CD4-positive, alpha-beta T cell (primary cell): Measurements from ENCODE around the gene ADK. TPM values are rescaled to one million over a fixed set of nuclear protein-coding genes. Genes with fewer than 3 reads are reported as not detected.

Source experiments
- ATAC-seq: fragments of 200-7000 bp; cut with Tn5 transposase; one replicate; pipeline ENCODE4 v1.10.0; 2022; ENCODE audit warnings: mild to moderate bottlenecking; ENCODE audit not compliant: poor library complexity
- CTCF ChIA-PET: fragments of 350-600 bp; sonication (Branson Sonifier 250); formaldehyde crosslinking; loops from one replicate; lab custom pipeline; 2021; ENCODE audit warnings: antibody characterized with exemption, inconsistent platforms; lab: Charles Lee
- POLR2A ChIA-PET: fragments of 350-600 bp; sonication (Branson Sonifier 250); formaldehyde crosslinking; loops from one replicate; lab custom pipeline; 2021; ENCODE audit warnings: antibody characterized with exemption, inconsistent platforms; lab: Charles Lee
- DNase-seq, 14 experiments: peaks; one replicate each; pipeline ENCODE4 v3.0.0-alpha.2; 2013 to 2020; ENCODE audit warnings: mixed read lengths in 2 of 14
- H3K27ac ChIP-seq, 2 donors: one replicate each; pipeline versions ENCODE4 v1.5.1 to v1.7.0; 2013; ENCODE audit warnings: low read length in 2 of 2, low read depth in 1 of 2, mild to moderate bottlenecking in 1 of 2
- H3K27me3 ChIP-seq, 2 experiments: 1 replicate in 1 of 2; 2 replicates in 1 of 2; pipeline versions ENCODE4 v1.6.1 to v1.7.0; 2013; ENCODE audit warnings: low read length in 2 of 2, control low read depth in 1 of 2, mild to moderate bottlenecking in 1 of 2, moderate library complexity in 1 of 2; ENCODE audit not compliant: insufficient read depth in 2 of 2, control insufficient read depth in 1 of 2
- H3K36me3 ChIP-seq: one replicate; pipeline ENCODE4 v1.6.1; 2013; ENCODE audit warnings: low read length, control low read depth; ENCODE audit not compliant: insufficient read depth
- H3K4me1 ChIP-seq: one replicate; pipeline ENCODE4 v1.6.1; 2013; ENCODE audit warnings: low read length, control low read depth; ENCODE audit not compliant: insufficient read depth
- H3K4me3 ChIP-seq: one replicate; pipeline ENCODE4 v1.5.1; 2013; ENCODE audit warnings: mild to moderate bottlenecking, low read length, moderate library complexity
- H3K9me3 ChIP-seq, 2 experiments: 1 replicate in 1 of 2; 2 replicates in 1 of 2; pipeline versions ENCODE4 v1.6.1 to v1.7.0; 2013; ENCODE audit warnings: low read length in 2 of 2, mild to moderate bottlenecking in 2 of 2, control low read depth in 1 of 2, moderate library complexity in 1 of 2; ENCODE audit not compliant: control insufficient read depth in 1 of 2, insufficient read depth in 1 of 2
- H3K27ac Mint-ChIP-seq: one replicate; pipeline ENCODE4 v1.8.0; 2020; ENCODE audit warnings: mixed read lengths
- H3K27me3 Mint-ChIP-seq: one replicate; pipeline ENCODE4 v1.8.0; 2021; ENCODE audit warnings: mixed read lengths
- H3K36me3 Mint-ChIP-seq: one replicate; pipeline ENCODE4 v1.8.0; 2021; ENCODE audit warnings: low read depth, mixed read lengths
- H3K4me1 Mint-ChIP-seq: one replicate; pipeline ENCODE4 v1.8.0; 2021; ENCODE audit warnings: low read depth, mixed read lengths
- H3K4me3 Mint-ChIP-seq: one replicate; pipeline ENCODE4 v1.8.0; 2020; ENCODE audit warnings: mild to moderate bottlenecking, mixed read lengths
- H3K9me3 Mint-ChIP-seq: one replicate; pipeline ENCODE4 v1.8.0; 2020; ENCODE audit warnings: mixed read lengths
- intact Hi-C, 2 experiments: fragments of 100-400 bp; cut with DNase I in 1 of 2; cut with micrococcal nuclease in 1 of 2; formaldehyde crosslinking; loops; one replicate each; pipeline versions ENCODE4 v1.15.1 to v1.9.0; 2023 to 2025; cut with DNase I, micrococcal nuclease
- total RNA-seq, 174 experiments: library from RNA in 2 of 174; stranded (reverse) in 2 of 174; gene quantifications; one replicate each; pipeline ENCODE4 v1.2.3 and lab custom pipeline; 2021 to 2026
- TF ChIP-seq, protein P1 (sequence below): fragments of 200-600 bp; IDR thresholded peaks from one replicate; pipeline ENCODE4 v1.8.0; 2022; ENCODE audit warnings: antibody characterized with exemption, mild to moderate bottlenecking

The ADK gene
- total RNA-seq, 2 experiments from 2014 or later = 15.3 to 17.6 TPM

DNA sequence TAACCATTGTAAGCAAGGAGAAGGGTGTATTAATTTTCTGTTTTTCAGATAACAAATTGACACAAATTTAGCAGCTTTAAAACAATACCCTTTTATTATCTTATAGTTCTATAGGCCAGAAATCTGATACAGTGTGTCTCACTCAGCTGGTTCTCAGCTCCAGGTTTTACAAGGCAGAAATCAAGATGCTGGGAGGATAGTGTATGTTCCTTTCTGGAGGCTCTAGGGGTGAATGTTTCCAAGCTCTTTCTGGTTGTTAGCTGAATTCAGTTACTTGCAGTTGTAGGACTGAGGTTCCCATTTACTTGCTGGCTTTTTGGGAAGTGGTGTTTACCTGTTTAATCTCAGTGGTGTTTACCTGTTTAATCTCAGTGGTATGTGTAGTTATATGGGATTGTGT, 125.4 kb downstream of the ADK start:
- Mint-ChIP-seq H3K4me3 (no peak overlapping the region), H3K9me3 (no peaks in the 10 kb centered on the region), H3K36me3 (no peaks in the 10 kb centered on the region), H3K27me3 (no peaks in the 10 kb centered on the region), H3K27ac (no peak overlapping the region), H3K4me1 (peaks cover 4% of the 10 kb centered on the region)
- DNase-seq (no peak), ATAC-seq (no peak)
- Histone ChIP-seq H3K4me3 (no peak overlapping the region), H3K27me3 (no peaks in the 10 kb centered on the region), H3K27ac (no peak overlapping the region), H3K4me1 (no peaks in the 10 kb centered on the region), H3K9me3 (no peaks in the 10 kb centered on the region), H3K36me3 (no peaks in the 10 kb centered on the region)
- ChIA-PET POLR2A (no interaction called here), CTCF (interaction anchor here (1.1 to 1.5 kb wide), 2 partner anchors 723 to 823 kb away, joined by 3 to 4 read pairs; no protein-coding TSS in a partner anchor)
- intact Hi-C loops = no loop called here
- TF ChIP-seq, protein P1, sequence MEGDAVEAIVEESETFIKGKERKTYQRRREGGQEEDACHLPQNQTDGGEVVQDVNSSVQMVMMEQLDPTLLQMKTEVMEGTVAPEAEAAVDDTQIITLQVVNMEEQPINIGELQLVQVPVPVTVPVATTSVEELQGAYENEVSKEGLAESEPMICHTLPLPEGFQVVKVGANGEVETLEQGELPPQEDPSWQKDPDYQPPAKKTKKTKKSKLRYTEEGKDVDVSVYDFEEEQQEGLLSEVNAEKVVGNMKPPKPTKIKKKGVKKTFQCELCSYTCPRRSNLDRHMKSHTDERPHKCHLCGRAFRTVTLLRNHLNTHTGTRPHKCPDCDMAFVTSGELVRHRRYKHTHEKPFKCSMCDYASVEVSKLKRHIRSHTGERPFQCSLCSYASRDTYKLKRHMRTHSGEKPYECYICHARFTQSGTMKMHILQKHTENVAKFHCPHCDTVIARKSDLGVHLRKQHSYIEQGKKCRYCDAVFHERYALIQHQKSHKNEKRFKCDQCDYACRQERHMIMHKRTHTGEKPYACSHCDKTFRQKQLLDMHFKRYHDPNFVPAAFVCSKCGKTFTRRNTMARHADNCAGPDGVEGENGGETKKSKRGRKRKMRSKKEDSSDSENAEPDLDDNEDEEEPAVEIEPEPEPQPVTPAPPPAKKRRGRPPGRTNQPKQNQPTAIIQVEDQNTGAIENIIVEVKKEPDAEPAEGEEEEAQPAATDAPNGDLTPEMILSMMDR = no peak

DNA sequence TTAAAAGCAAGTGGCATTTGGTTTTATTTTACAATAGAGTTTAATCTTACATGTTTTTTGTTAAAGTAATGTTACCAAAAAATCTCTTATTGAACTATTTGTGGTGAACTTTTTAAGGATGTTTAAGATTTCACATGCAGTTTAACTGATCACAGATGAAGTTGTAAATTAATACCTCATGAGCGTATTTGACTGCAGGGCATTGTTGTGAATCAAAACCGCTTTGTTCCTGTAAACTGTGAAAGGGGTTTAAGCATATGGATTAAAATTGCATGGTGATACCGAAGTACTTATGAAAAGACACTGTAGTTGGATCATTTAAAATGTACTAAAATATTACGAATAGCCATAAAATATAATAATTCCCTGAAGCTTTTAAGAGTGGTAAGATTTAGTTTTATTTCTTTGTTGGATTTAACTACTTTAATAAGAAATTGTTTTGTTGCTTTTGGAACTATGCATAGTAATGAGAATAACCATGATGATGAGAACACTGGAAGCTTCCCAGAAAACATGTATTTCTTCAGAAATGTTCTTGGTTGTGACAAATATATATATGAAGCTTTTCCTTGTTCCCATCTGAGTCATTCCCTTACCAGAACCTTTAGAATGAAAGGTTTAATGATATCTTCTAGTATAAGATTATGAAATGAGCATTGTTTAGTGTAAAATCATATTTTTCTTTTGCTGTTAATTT, 131.3 kb downstream of the ADK start:
- TF ChIP-seq, protein P1 = no peak
- Mint-ChIP-seq H3K9me3 (no peaks in the 10 kb centered on the region), H3K4me3 (no peak overlapping the region), H3K27me3 (no peaks in the 10 kb centered on the region), H3K27ac (peak overlapping the region; percentile 43), H3K36me3 (peaks cover 14% of the 10 kb centered on the region), H3K4me1 (peaks cover 18% of the 10 kb centered on the region)
- POLR2A ChIA-PET = interaction anchor here (1.5 kb wide), 1 partner anchor 10 kb away, joined by 3 read pairs; no protein-coding TSS in a partner anchor
- Histone ChIP-seq H3K27me3 (no peaks in the 10 kb centered on the region), H3K4me3 (no peak overlapping the region), H3K4me1 (peaks cover 2% of the 10 kb centered on the region), H3K36me3 (no peaks in the 10 kb centered on the region), H3K9me3 (peaks cover 0 to 10% of the 10 kb centered on the region in 2 experiments), H3K27ac (no peak overlapping the region)
- intact Hi-C loops = no loop called here
- no peak for ATAC-seq
- CTCF ChIA-PET = interaction anchor here (0.6 kb wide), 1 partner anchor 1405 kb away, joined by 3 read pairs; no protein-coding TSS in a partner anchor
- DNase-seq = no peak

DNA sequence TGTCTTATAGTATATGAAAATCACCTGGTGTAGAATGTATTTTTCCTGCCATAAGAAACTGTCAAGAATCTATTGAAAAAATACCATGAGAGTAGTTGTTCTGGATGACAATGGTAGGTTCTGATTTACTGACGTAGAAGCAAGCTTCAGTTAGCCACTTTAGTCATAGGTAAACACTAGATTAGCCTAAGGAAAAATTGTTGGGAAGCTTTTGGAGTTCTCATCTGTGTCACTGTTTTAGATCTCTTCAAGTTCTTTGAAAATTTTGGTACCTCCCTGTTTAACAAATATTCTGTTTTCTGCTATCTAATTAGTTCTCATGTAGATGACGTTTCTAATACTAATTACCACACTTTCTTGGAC, 131.8 kb downstream of the ADK start:
- H3K4me3 ChIP-seq = no peak overlapping the region
- Mint-ChIP-seq H3K4me3 (peak overlapping the region; percentile 28), H3K27ac (peak overlapping the region; percentile 43), H3K4me1 (peaks cover 18% of the 10 kb centered on the region), H3K27me3 (no peaks in the 10 kb centered on the region), H3K36me3 (peaks cover 14% of the 10 kb centered on the region), H3K9me3 (no peaks in the 10 kb centered on the region)
- H3K4me1 ChIP-seq = peaks cover 2% of the 10 kb centered on the region
- DNase-seq (no peak), ATAC-seq (no peak)
- TF ChIP-seq, protein P1 = no peak
- intact Hi-C loops = no loop called here
- CTCF ChIA-PET = interaction anchor here (0.8 kb wide), 1 partner anchor 841 kb away, joined by 6 read pairs; no protein-coding TSS in a partner anchor
- no peaks in the 10 kb centered on the region for H3K36me3 ChIP-seq
- POLR2A ChIA-PET = no interaction called here
- peaks cover 0 to 10% of the 10 kb centered on the region in 2 experiments for H3K9me3 ChIP-seq
- no peaks in the 10 kb centered on the region for H3K27me3 ChIP-seq
- H3K27ac ChIP-seq = no peak overlapping the region
